Spleen (tissue), 7 donors: ENCODE data around the gene DOCK1.

Experiments
- POLR2A ChIP-seq, 3 donors: fragments of 450-650 bp; IDR thresholded peaks; one replicate each; pipeline ENCODE4 v1.5.1; 2017; ENCODE audit warnings: antibody characterized with exemption in 3 of 3, mild to moderate bottlenecking in 1 of 3
- POLR2AphosphoS5 ChIP-seq, 3 donors: sonication (generic); formaldehyde crosslinking; IDR thresholded peaks; one replicate each; pipeline ENCODE4 v1.5.1; 2017; ENCODE audit warnings: antibody characterized with exemption in 3 of 3
- TF ChIP-seq, protein P1 (sequence below), 11 experiments: fragments of 200-600 bp in 7 of 11; fragments of 450-650 bp in 4 of 11; sonication (generic) in 4 of 11; IDR thresholded peaks in 8 of 11; conservative IDR thresholded peaks in 3 of 11; 1 replicate in 7 of 11; 2 replicates in 4 of 11; pipeline versions ENCODE4 v1.4.0 to v1.8.0; 2016 to 2021; ENCODE audit warnings: antibody characterized with exemption in 11 of 11, inconsistent platforms in 4 of 11, mild to moderate bottlenecking in 1 of 11
- donor health status: DM: no; HTN: no; CAD: no; lungs with moderate emphysema.
- donor health status: DM: no; HTN: no; CAD: no.
- donor health status: DM: no; HTN: no; CAD: no.

GRCh38 chr10:126930131-126930882 is 25.1 kb downstream of the DOCK1 start:
- TF ChIP-seq, protein P1, sequence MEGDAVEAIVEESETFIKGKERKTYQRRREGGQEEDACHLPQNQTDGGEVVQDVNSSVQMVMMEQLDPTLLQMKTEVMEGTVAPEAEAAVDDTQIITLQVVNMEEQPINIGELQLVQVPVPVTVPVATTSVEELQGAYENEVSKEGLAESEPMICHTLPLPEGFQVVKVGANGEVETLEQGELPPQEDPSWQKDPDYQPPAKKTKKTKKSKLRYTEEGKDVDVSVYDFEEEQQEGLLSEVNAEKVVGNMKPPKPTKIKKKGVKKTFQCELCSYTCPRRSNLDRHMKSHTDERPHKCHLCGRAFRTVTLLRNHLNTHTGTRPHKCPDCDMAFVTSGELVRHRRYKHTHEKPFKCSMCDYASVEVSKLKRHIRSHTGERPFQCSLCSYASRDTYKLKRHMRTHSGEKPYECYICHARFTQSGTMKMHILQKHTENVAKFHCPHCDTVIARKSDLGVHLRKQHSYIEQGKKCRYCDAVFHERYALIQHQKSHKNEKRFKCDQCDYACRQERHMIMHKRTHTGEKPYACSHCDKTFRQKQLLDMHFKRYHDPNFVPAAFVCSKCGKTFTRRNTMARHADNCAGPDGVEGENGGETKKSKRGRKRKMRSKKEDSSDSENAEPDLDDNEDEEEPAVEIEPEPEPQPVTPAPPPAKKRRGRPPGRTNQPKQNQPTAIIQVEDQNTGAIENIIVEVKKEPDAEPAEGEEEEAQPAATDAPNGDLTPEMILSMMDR (IDR thresholded peaks at IDR 0.05 in 8 of 11, conservative IDR thresholded peaks at IDR 0.05 in 3 of 11): no peak
- TF ChIP-seq POLR2AphosphoS5 (IDR thresholded peaks at IDR 0.05) (no peak), POLR2A (IDR thresholded peaks at IDR 0.05) (no peak)
